ENCODE data around the gene EPHA3. TPM values are rescaled to one million over a fixed set of nuclear protein-coding genes. Genes with fewer than 3 reads are reported as not detected.

The EPHA3 gene
- total RNA-seq, 1 donor from 2014 or later = 5.0 TPM

DNA sequence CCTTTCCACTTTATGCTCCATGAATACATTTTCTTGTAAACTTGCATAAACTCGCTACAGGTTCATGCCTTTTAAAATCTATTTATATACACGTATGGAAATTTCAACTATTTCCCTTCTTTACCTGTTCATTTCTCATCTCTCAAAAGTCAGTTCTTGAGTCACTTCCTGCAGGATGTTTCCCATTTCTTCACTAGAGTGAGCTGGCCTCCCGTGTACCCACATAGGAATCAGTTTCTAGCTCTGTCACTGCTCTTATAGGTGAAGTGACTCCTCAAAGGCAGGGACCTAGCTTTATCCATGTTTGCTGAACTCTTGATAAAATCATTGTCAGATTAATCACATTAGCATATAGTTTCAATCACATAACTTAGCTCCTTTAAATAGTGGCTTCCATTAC, 259.7 kb downstream of the EPHA3 start:
- H3K4me3 ChIP-seq (ENCODE audit: insufficient read depth, low read depth, low read length) = no peak overlapping the region
- FAIRE-seq (no peak), DNase-seq (ENCODE audit: low read depth) (no peak)
- no peaks in the 10 kb centered on the region for H3K36me3 ChIP-seq (ENCODE audit: insufficient read depth, low read length)
- H3K79me2 ChIP-seq (ENCODE audit: insufficient read depth, low read length) = no peaks in the 10 kb centered on the region
- H3K9me3 ChIP-seq (ENCODE audit: insufficient read depth, low read depth, low read length) = no peaks in the 10 kb centered on the region
- no peak overlapping the region for H3K9ac ChIP-seq (ENCODE audit: low read length)
- H3K9me3 Mint-ChIP-seq (ENCODE audit: unreplicated experiment) = peaks cover 8% of the 10 kb centered on the region
- no peak overlapping the region for H3K4me2 ChIP-seq (ENCODE audit: low read length)
- no peak for TF ChIP-seq EZH2 (IDR thresholded peaks at IDR 0.05; ENCODE audit: insufficient read depth, low read length)
- TF ChIP-seq, protein P1, sequence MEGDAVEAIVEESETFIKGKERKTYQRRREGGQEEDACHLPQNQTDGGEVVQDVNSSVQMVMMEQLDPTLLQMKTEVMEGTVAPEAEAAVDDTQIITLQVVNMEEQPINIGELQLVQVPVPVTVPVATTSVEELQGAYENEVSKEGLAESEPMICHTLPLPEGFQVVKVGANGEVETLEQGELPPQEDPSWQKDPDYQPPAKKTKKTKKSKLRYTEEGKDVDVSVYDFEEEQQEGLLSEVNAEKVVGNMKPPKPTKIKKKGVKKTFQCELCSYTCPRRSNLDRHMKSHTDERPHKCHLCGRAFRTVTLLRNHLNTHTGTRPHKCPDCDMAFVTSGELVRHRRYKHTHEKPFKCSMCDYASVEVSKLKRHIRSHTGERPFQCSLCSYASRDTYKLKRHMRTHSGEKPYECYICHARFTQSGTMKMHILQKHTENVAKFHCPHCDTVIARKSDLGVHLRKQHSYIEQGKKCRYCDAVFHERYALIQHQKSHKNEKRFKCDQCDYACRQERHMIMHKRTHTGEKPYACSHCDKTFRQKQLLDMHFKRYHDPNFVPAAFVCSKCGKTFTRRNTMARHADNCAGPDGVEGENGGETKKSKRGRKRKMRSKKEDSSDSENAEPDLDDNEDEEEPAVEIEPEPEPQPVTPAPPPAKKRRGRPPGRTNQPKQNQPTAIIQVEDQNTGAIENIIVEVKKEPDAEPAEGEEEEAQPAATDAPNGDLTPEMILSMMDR (IDR thresholded peaks at IDR 0.05; ENCODE audit: insufficient read depth, low read depth, low read length) = no peak
- no peak overlapping the region for H3K27ac ChIP-seq (ENCODE audit: low read depth, low read length)
- peaks cover 3% of the 10 kb centered on the region for H3K27me3 ChIP-seq (ENCODE audit: insufficient read depth, low read length)
- H3K4me1 Mint-ChIP-seq (ENCODE audit: low read depth, unreplicated experiment) = peaks cover 2% of the 10 kb centered on the region
- no peak overlapping the region for H2AFZ ChIP-seq (ENCODE audit: low read depth, low read length)
- H3K4me3 Mint-ChIP-seq (ENCODE audit: unreplicated experiment) = no peak overlapping the region
- H3K27ac Mint-ChIP-seq (ENCODE audit: unreplicated experiment) = no peak overlapping the region
- peaks cover 3% of the 10 kb centered on the region for H3K36me3 Mint-ChIP-seq (ENCODE audit: low read depth, unreplicated experiment)
- H3K4me1 ChIP-seq (ENCODE audit: insufficient read depth, low read length) = peaks cover 3% of the 10 kb centered on the region
- H3K27me3 Mint-ChIP-seq (ENCODE audit: low read depth, unreplicated experiment) = no peaks in the 10 kb centered on the region
- no peaks in the 10 kb centered on the region for H4K20me1 ChIP-seq (ENCODE audit: insufficient read depth, low read length)

DNA sequence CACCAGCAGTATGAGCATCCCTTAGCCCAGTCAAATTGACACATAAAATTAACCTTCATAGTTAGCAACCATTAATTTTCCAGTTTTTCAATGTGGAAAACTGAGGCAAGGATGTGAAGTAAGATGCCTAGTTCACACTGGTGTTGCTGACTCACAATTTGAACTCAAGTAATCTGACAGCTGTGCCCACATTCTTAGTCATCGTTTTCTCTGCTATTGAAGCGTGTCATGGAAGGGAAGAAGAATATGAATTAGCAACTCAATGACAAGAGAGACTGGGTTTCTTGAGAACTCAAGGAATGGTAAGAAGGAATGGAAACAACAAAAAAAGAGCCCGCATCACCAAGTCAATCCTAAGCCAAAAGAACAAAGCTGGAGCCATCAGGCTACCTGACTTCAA, 261.4 kb downstream of the EPHA3 start:
- Histone ChIP-seq H3K27ac (ENCODE audit: low read depth, low read length) (no peak overlapping the region), H3K36me3 (ENCODE audit: insufficient read depth, low read length) (no peaks in the 10 kb centered on the region), H3K9me3 (ENCODE audit: insufficient read depth, low read depth, low read length) (no peaks in the 10 kb centered on the region), H3K4me3 (ENCODE audit: insufficient read depth, low read depth, low read length) (no peak overlapping the region), H3K79me2 (ENCODE audit: insufficient read depth, low read length) (no peaks in the 10 kb centered on the region), H3K4me1 (ENCODE audit: insufficient read depth, low read length) (peaks cover 3% of the 10 kb centered on the region), H3K27me3 (ENCODE audit: insufficient read depth, low read length) (peaks cover 3% of the 10 kb centered on the region), H3K9ac (ENCODE audit: low read length) (no peak overlapping the region), H2AFZ (ENCODE audit: low read depth, low read length) (no peak overlapping the region), H4K20me1 (ENCODE audit: insufficient read depth, low read length) (no peaks in the 10 kb centered on the region), H3K4me2 (ENCODE audit: low read length) (no peak overlapping the region)
- H3K27me3 Mint-ChIP-seq (ENCODE audit: low read depth, unreplicated experiment) = no peaks in the 10 kb centered on the region
- H3K4me3 Mint-ChIP-seq (ENCODE audit: unreplicated experiment) = no peak overlapping the region
- FAIRE-seq = peak; percentile 39
- no peak for DNase-seq (ENCODE audit: low read depth)
- H3K9me3 Mint-ChIP-seq (ENCODE audit: unreplicated experiment) = peaks cover 6% of the 10 kb centered on the region
- H3K27ac Mint-ChIP-seq (ENCODE audit: unreplicated experiment) = no peak overlapping the region
- TF ChIP-seq, protein P1 (IDR thresholded peaks at IDR 0.05; ENCODE audit: insufficient read depth, low read depth, low read length) = no peak
- TF ChIP-seq EZH2 (IDR thresholded peaks at IDR 0.05; ENCODE audit: insufficient read depth, low read length) = no peak
- peaks cover 6% of the 10 kb centered on the region for H3K4me1 Mint-ChIP-seq (ENCODE audit: low read depth, unreplicated experiment)
- H3K36me3 Mint-ChIP-seq (ENCODE audit: low read depth, unreplicated experiment) = peaks cover 3% of the 10 kb centered on the region

DNA sequence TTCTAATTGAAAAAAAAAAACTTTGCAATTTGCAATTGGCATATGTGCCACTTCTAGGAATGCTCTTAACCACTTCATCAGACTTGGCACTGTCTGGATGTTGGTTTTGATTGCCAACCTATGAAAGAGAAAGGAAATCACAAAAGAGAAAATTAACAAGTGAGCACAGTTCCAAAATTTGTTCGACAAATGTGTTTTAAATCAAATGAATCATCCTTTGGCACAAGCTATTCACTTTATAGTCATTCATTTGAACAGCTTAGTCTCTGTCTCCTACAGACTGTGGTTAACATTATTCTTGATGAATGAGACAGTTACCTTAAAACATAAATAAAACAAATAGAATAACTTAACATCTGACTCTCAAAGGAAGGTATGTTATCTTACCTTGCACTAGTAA, 265.0 kb downstream of the EPHA3 start:
- peaks cover 6% of the 10 kb centered on the region for H3K9me3 Mint-ChIP-seq (ENCODE audit: unreplicated experiment)

More for the DNA sequence above, 265.0 kb downstream of the EPHA3 start:
- H3K27ac ChIP-seq (ENCODE audit: low read depth, low read length) = no peak overlapping the region
- H3K27me3 Mint-ChIP-seq (ENCODE audit: low read depth, unreplicated experiment) = no peaks in the 10 kb centered on the region
- DNase-seq (ENCODE audit: low read depth) = peak; percentile 84
- FAIRE-seq = no peak
- no peak overlapping the region for H2AFZ ChIP-seq (ENCODE audit: low read depth, low read length)
- H3K4me3 Mint-ChIP-seq (ENCODE audit: unreplicated experiment) = no peak overlapping the region
- no peak overlapping the region for H3K4me3 ChIP-seq (ENCODE audit: insufficient read depth, low read depth, low read length)
- no peaks in the 10 kb centered on the region for H4K20me1 ChIP-seq (ENCODE audit: insufficient read depth, low read length)
- H3K27me3 ChIP-seq (ENCODE audit: insufficient read depth, low read length) = no peaks in the 10 kb centered on the region
- H3K79me2 ChIP-seq (ENCODE audit: insufficient read depth, low read length) = no peaks in the 10 kb centered on the region
- H3K9me3 ChIP-seq (ENCODE audit: insufficient read depth, low read depth, low read length) = no peaks in the 10 kb centered on the region
- TF ChIP-seq EZH2 (IDR thresholded peaks at IDR 0.05; ENCODE audit: insufficient read depth, low read length) = no peak
- TF ChIP-seq, protein P1 (IDR thresholded peaks at IDR 0.05; ENCODE audit: insufficient read depth, low read depth, low read length) = no peak
- H3K4me2 ChIP-seq (ENCODE audit: low read length) = peak overlapping the region; percentile 17
- H3K27ac Mint-ChIP-seq (ENCODE audit: unreplicated experiment) = no peak overlapping the region
- peaks cover 3% of the 10 kb centered on the region for H3K4me1 ChIP-seq (ENCODE audit: insufficient read depth, low read length)
- no peaks in the 10 kb centered on the region for H3K36me3 ChIP-seq (ENCODE audit: insufficient read depth, low read length)
- peaks cover 3% of the 10 kb centered on the region for H3K36me3 Mint-ChIP-seq (ENCODE audit: low read depth, unreplicated experiment)
- no peak overlapping the region for H3K9ac ChIP-seq (ENCODE audit: low read length)
- peaks cover 4% of the 10 kb centered on the region for H3K4me1 Mint-ChIP-seq (ENCODE audit: low read depth, unreplicated experiment)

All from astrocyte (in vitro differentiated cells and primary cell).